Psoas muscle (tissue), 8 donors: ENCODE measurements around the gene PASK. TPM values are rescaled to one million over a fixed set of nuclear protein-coding genes. Genes with fewer than 3 reads are reported as not detected.

Experiments used
- ATAC-seq, 4 donors: fragments of 200-7000 bp; cut with Tn5 transposase; one replicate each; pipeline ENCODE4 v1.9.1; 2020; ENCODE audit warnings: moderate library complexity in 3 of 4, mild to moderate bottlenecking in 2 of 4
- DNase-seq, 2 donors: peaks; one replicate each; pipeline ENCODE4 v3.0.0-alpha.2; 2020
- H3K27ac ChIP-seq: fragments of 200-600 bp; one replicate; pipeline ENCODE4 v1.8.0; 2022
- H3K27me3 ChIP-seq, 3 donors: fragments of 200-600 bp in 1 of 3; one replicate each; pipeline versions ENCODE4 v1.6.1 to v1.8.0; 2013 to 2022; ENCODE audit warnings: low read length in 2 of 3, mild to moderate bottlenecking in 2 of 3, moderate library complexity in 1 of 3; ENCODE audit not compliant: insufficient read depth in 3 of 3
- H3K36me3 ChIP-seq, 2 donors: fragments of 200-600 bp in 1 of 2; one replicate each; pipeline versions ENCODE4 v1.6.1 to v1.8.0; 2013 to 2022; ENCODE audit warnings: low read depth in 1 of 2, mild to moderate bottlenecking in 1 of 2, moderate library complexity in 1 of 2; ENCODE audit not compliant: insufficient read depth in 1 of 2
- H3K4me1 ChIP-seq: fragments of 200-600 bp; one replicate; pipeline ENCODE4 v1.8.0; 2022
- H3K4me3 ChIP-seq: fragments of 200-600 bp; one replicate; pipeline ENCODE4 v1.8.0; 2022; ENCODE audit warnings: mild to moderate bottlenecking
- H3K9me3 ChIP-seq: fragments of 200-600 bp; one replicate; pipeline ENCODE4 v1.8.0; 2022
- WGBS, 3 donors: extraction: QIAGEN DNeasy Blood & Tissue Kit; methylation state at CpG; one replicate each; pipeline versions ENCODE4 v1.1.6 to v1.1.7; 2013; 5-methylcytosine and 5-hydroxymethylcytosine counted together
- intact Hi-C, 2 donors: fragments of 100-400 bp; cut with DNase I; formaldehyde crosslinking; loops; one replicate each; pipeline versions ENCODE4 v1.11.0 to v1.14.2; 2022
- polyA plus RNA-seq, 3 donors: library from polyadenylated mRNA; stranded (reverse); fragments of 200-250 nt; gene quantifications; one replicate each; pipeline ENCODE4 v1.2.3, GENCODE V29; 2013
- total RNA-seq, 4 donors: library from RNA; stranded (reverse); fragmentation: NEBNext Ultra II Directional in 2 of 4; extraction: Animal tissue kit (Norgen Biotek cat#: 25700) in 2 of 4; gene quantifications; one replicate each; pipeline versions ENCODE4 v1.2.1 to v1.2.4, GENCODE V29; 2021 to 2023
- TF ChIP-seq, protein P1 (sequence below): fragments of 200-600 bp; IDR thresholded peaks from one replicate; pipeline ENCODE4 v1.8.0; 2022; ENCODE audit warnings: antibody characterized with exemption
- donor health status: healthy with polysubstance abuse.
- donor health status: DM: no; HTN: no; CAD: no; lungs with moderate emphysema.
- donor health status: Bipolar disorder and iron deficiency.
- donor health status: healthy.
- donor health status: DM: yes; HTN: yes; CAD: no.
- donor health status: DM: no; HTN: no; CAD: no.
- donor health status: DM: no; HTN: no; CAD: no.
- donor health status: DM: yes; HTN: yes; CAD: no.

The PASK gene
- total and polyA plus RNA-seq, 7 donors = 0.41 to 1.9 (median 0.95) TPM

DNA sequence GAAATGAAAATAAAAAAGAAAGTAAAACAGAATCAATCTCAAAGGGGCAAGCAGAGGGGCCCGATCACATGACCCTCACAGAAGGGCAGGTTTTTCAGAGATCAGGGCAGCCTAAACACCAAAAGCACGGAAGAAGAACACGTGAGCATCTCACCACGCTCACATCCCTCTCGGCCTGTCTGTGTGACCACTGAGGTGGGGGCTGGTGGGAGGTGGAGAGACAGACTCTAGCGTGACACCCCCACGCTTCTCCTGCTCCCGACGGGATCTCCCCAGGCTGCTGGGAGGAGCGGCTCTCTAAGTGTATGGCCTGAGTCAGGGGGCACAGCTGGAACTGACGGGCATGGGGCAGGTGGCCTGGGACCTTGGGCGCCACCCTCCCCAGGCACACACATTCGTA lies 23.6 kb downstream of the PASK start:
- DNase-seq = peak in 1 of 2 donors; percentile 42
- no peak for ATAC-seq
- H3K9me3 ChIP-seq = no peaks in the 10 kb centered on the region
- H3K36me3 ChIP-seq = no peaks in the 10 kb centered on the region
- H3K4me1 ChIP-seq = no peaks in the 10 kb centered on the region
- H3K27ac ChIP-seq = no peak overlapping the region
- 90 to 94% (median 92%) methylated on average over 13 of the region's 13 CpGs for WGBS, 3 donors
- H3K4me3 ChIP-seq = no peak overlapping the region
- intact Hi-C loops = no loop called here
- TF ChIP-seq, protein P1, sequence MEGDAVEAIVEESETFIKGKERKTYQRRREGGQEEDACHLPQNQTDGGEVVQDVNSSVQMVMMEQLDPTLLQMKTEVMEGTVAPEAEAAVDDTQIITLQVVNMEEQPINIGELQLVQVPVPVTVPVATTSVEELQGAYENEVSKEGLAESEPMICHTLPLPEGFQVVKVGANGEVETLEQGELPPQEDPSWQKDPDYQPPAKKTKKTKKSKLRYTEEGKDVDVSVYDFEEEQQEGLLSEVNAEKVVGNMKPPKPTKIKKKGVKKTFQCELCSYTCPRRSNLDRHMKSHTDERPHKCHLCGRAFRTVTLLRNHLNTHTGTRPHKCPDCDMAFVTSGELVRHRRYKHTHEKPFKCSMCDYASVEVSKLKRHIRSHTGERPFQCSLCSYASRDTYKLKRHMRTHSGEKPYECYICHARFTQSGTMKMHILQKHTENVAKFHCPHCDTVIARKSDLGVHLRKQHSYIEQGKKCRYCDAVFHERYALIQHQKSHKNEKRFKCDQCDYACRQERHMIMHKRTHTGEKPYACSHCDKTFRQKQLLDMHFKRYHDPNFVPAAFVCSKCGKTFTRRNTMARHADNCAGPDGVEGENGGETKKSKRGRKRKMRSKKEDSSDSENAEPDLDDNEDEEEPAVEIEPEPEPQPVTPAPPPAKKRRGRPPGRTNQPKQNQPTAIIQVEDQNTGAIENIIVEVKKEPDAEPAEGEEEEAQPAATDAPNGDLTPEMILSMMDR = no peak
- no peaks in the 10 kb centered on the region for H3K27me3 ChIP-seq

DNA sequence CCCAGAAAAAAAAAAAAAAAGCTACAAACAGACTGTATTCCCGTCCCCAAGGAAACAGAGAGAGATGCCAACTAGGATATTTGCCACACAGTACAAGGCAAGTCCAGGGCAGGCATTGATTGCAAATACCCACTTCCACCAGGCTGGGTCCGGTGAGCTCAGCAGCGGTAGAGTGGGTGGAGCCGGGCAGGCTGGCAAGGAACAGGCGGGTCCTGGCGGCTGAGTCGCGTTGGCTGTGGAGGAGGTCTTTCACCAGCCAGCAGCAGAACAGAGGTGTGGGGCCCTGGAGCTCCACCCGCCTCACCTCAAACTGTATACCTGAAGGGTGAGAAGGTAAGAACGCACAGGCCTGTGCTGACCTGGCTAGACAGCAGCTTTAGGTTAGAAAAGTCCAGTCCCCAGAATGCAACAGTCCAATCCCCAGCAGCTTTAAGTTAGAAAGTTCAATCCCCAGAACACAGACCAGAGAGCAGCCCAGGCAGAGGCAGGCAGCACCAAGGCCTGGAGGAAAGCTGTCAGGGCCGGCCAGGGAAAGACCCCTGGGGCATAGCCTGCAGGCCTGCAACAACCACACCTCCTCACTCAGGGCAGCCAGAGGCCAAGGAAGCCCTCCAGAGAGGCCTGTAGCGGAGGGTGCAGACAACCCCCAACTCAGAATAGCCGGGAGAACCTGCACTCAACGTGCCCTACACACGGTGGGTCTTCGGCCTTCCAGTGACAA lies 25.3 kb downstream of the PASK start:
- WGBS, 3 donors = 80 to 86% (median 82%) methylated on average over 16 of the region's 16 CpGs
- TF ChIP-seq, protein P1 = no peak
- ATAC-seq = peak in 1 of 4 donors; percentile 13
- Histone ChIP-seq H3K4me3 (no peak overlapping the region), H3K4me1 (no peaks in the 10 kb centered on the region), H3K27ac (no peak overlapping the region), H3K27me3 (no peaks in the 10 kb centered on the region), H3K36me3 (no peaks in the 10 kb centered on the region), H3K9me3 (no peaks in the 10 kb centered on the region)
- DNase-seq = peak in 1 of 2 donors; percentile 54
- intact Hi-C loops = no loop called here

DNA sequence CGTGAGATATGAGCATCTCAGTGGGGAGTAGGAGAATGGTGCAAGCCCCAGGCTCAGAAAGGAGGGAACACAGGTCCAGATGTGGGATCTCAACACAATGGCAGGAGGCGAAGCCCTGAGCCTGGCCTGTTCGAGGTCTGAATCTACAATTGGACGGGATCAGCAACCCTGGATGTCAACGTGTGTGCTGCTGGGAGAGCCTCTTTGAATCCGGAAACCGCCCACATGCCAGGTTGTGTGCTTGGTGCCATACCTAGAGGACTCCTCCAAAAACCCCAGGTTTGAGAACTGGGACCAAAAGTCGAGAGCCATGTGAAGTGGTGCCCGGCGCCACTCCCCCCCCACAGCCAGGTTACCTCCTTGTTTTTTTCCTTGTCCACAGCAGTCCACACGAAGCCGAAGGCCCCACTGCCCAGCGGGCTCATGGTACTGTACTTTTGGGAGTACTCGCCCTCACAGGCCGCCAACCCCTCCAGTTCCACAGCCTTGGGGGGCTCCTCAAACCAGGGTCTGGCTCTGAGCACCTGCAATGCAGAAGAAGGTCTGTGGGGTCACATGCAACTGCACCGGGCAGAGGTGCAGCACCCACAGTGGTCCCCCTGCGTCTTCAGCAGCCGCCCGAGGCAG lies 26.8 kb downstream of the PASK start:
- no peaks in the 10 kb centered on the region for H3K36me3 ChIP-seq
- no peaks in the 10 kb centered on the region for H3K9me3 ChIP-seq
- no peak overlapping the region for H3K4me3 ChIP-seq
- WGBS, 3 donors = 88 to 95% (median 95%) methylated on average over 19 of the region's 19 CpGs
- no peak for ATAC-seq
- H3K27me3 ChIP-seq = no peaks in the 10 kb centered on the region
- intact Hi-C loops = no loop called here
- H3K27ac ChIP-seq = no peak overlapping the region
- TF ChIP-seq, protein P1 = no peak
- peak in 1 of 2 donors; percentile 39 for DNase-seq
- H3K4me1 ChIP-seq = no peaks in the 10 kb centered on the region

GRCh38 chr2:241121008-241121407 lies 28.3 kb downstream of the PASK start:
- WGBS, 3 donors = 93 to 96% (median 95%) methylated on average over 5 of the region's 5 CpGs
- TF ChIP-seq, protein P1 = no peak
- intact Hi-C loops = no loop called here
- ATAC-seq (no peak), DNase-seq (no peak)
- no peaks in the 10 kb centered on the region for H3K36me3 ChIP-seq
- no peaks in the 10 kb centered on the region for H3K9me3 ChIP-seq
- H3K27me3 ChIP-seq = no peaks in the 10 kb centered on the region
- H3K4me3 ChIP-seq = no peak overlapping the region
- H3K27ac ChIP-seq = no peak overlapping the region
- H3K4me1 ChIP-seq = no peaks in the 10 kb centered on the region
